Naive B cell (primary cell): Measurements from ENCODE around the gene HOXC10. TPM values are rescaled to one million over a fixed set of nuclear protein-coding genes. Genes with fewer than 3 reads are reported as not detected.

Experiments
- ATAC-seq, 2 donors: fragments of 150-1000 bp; cut with Tn5 transposase; 2 replicates each; pipeline ENCODE4 v1.10.0; 2021; ENCODE audit warnings: low read depth in 2 of 2, mild to moderate bottlenecking in 2 of 2, moderate library complexity in 2 of 2
- DNase-seq: peaks from one replicate; pipeline ENCODE4 v3.0.0; 2022
- H3K27ac Mint-ChIP-seq, 6 donors: one replicate each; pipeline ENCODE4 v1.8.0; 2020 to 2022; ENCODE audit warnings: mild to moderate bottlenecking in 6 of 6, mixed read lengths in 6 of 6, moderate library complexity in 5 of 6, inconsistent platforms in 2 of 6
- H3K27me3 Mint-ChIP-seq, 3 donors: one replicate each; pipeline ENCODE4 v1.8.0; 2021 to 2022; ENCODE audit warnings: mixed read lengths in 3 of 3, mild to moderate bottlenecking in 1 of 3
- H3K36me3 Mint-ChIP-seq, 2 donors: one replicate each; pipeline ENCODE4 v1.8.0; 2020 to 2022; ENCODE audit warnings: mixed read lengths in 2 of 2, inconsistent platforms in 1 of 2, mild to moderate bottlenecking in 1 of 2
- H3K4me1 Mint-ChIP-seq, 3 donors: one replicate each; pipeline ENCODE4 v1.8.0; 2020 to 2022; ENCODE audit warnings: mixed read lengths in 3 of 3, inconsistent platforms in 1 of 3, mild to moderate bottlenecking in 1 of 3, moderate library complexity in 1 of 3
- H3K4me3 Mint-ChIP-seq, 8 donors: one replicate each; pipeline ENCODE4 v1.8.0; 2020 to 2022; ENCODE audit warnings: mild to moderate bottlenecking in 8 of 8, mixed read lengths in 8 of 8, moderate library complexity in 8 of 8, inconsistent platforms in 2 of 8
- H3K9me3 Mint-ChIP-seq, 7 donors: one replicate each; pipeline ENCODE4 v1.8.0; 2020 to 2022; ENCODE audit warnings: mixed read lengths in 7 of 7, mild to moderate bottlenecking in 5 of 7, inconsistent platforms in 2 of 7, moderate library complexity in 1 of 7
- polyA plus RNA-seq, 6 donors: library from polyadenylated mRNA; unstranded; fragments of 300-500 nt; fragmentation: Illumina TruSeq; gene quantifications; one replicate each; pipeline ENCODE4 v1.2.3, GENCODE V29; 2021; ENCODE audit warnings: low read depth in 6 of 6

Gene HOXC10
- polyA plus RNA-seq, 6 donors from 2014 or later = not detected

DNA sequence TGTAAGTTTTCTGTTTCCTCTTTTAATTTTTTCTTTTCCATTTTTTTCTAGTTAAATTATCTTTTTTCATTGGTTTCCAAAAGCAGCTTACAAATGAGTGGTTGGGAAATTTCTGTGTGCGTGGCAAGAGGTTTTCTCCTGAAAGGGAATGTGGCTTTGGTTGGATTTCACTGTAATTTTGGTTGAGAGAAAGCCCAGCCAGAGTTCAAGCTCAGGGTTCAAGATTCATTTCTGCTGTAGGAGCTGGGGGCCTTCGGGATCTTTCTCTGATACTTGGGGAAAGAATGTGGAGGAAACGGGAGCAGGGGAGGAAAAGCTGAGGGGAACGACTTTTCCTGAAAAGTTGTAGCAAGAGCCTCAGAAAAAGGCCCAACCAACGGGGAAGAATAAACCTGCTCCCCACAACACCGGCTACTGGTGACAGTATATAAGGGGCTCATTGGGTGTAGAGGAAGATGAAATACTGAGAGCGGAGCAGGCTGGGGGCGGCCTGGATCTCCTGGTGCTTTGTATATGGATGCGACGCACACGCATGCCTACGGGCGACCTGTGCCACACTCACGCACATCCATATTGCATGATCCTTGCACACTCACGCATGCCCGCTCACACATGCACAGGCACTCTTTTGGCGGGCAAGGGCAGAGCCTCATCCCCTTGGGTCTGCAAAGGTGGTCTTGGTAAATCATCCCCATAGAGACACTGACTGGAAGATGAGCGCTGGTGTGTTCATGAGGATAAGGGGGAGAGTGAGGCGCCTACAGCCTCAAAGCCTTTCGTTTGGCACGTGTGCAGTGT, 1.9 kb downstream of the HOXC10 start:
- ATAC-seq = no peak
- H3K4me3 Mint-ChIP-seq = peak overlapping the region in 6 of 8 donors; percentile 22 to 60 (median 54)
- H3K4me1 Mint-ChIP-seq = peaks cover 30 to 57% (median 37%) of the 10 kb centered on the region in 3 donors
- peaks cover 0 to 26% of the 10 kb centered on the region in 2 donors for H3K36me3 Mint-ChIP-seq
- peak overlapping the region in 3 of 6 donors; percentile 70 to 86 (median 72) for H3K27ac Mint-ChIP-seq
- no peak for DNase-seq
- H3K27me3 Mint-ChIP-seq = peaks cover 76 to 93% (median 93%) of the 10 kb centered on the region in 3 donors
- H3K9me3 Mint-ChIP-seq = peaks cover 0 to 37% (median 10%) of the 10 kb centered on the region in 7 donors

DNA sequence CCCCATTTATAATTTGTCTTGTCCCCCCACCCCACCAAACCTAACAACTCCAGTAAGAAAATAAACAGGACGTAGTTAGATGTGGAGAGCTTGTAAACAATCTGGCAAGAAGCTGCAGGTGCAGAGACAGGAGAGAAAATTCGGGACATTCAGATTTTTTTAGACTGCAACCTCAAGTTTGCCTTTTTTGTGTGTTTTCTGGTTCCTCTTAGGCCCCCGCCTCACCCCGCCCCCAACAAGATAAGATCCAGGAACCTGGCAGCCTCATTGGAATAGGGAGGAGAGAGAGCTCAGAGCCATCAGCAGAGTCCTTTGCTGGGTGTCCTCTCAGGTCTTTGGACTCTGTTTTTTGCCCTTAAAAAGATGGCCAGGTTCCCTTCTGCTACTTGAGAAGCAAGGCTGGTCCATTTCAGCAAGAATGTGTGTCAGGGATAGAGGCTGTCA, 2.9 kb downstream of the HOXC10 start:
- Mint-ChIP-seq H3K4me3 (peak overlapping the region in 3 of 8 donors; percentile 19 to 60 (median 30)), H3K27me3 (peaks cover 76 to 96% (median 93%) of the 10 kb centered on the region in 3 donors)

DNA sequence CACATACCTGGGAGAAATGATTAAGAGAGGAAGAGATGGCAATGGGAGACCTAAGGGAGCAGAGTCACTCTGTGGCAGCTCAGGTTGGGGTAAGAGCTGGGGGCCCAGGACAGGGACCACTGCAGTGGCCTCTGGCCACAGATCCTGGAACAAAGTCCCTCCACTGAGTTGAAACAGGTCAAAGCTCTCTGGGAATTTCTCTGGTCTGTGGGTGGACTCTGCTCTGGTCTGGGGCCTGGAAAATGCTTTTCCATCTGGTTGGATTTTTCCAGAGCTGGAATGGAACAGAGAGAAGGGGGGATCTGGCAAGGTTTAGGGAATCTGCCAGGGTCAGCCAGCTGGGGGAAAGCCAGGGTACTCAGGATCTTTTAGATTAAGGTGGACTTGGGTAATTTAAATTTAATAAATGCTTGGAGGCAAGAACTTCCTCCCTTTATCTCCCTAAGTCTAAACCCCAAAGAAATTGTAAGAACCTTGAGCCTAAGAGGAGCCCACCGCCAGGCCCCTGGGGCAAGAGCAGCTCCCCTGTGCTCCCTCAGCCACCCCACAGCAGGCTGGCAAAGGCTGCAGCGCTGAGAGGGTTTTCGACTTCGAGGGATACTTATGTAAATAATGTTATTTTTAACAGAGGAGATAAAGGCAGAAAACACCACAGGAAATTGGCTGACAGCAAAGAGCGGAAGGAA, 3.7 kb downstream of the HOXC10 start:
- no peak for ATAC-seq
- peaks cover 31 to 55% (median 38%) of the 10 kb centered on the region in 3 donors for H3K4me1 Mint-ChIP-seq
- H3K27me3 Mint-ChIP-seq = peaks cover 76 to 96% (median 93%) of the 10 kb centered on the region in 3 donors
- H3K27ac Mint-ChIP-seq = peak overlapping the region in 2 of 6 donors; percentile 83 to 95
- no peak for DNase-seq
- peaks cover 0 to 30% of the 10 kb centered on the region in 2 donors for H3K36me3 Mint-ChIP-seq
- peaks cover 0 to 28% (median 5%) of the 10 kb centered on the region in 7 donors for H3K9me3 Mint-ChIP-seq
- peak overlapping the region in 6 of 8 donors; percentile 13 to 64 (median 56) for H3K4me3 Mint-ChIP-seq

More for the DNA sequence above, 2.9 kb downstream of the HOXC10 start:
- Mint-ChIP-seq H3K4me1 (peaks cover 30 to 57% (median 37%) of the 10 kb centered on the region in 3 donors), H3K9me3 (peaks cover 0 to 31% (median 10%) of the 10 kb centered on the region in 7 donors), H3K27ac (no peak overlapping the region), H3K36me3 (peaks cover 0 to 26% of the 10 kb centered on the region in 2 donors)
- ATAC-seq (no peak), DNase-seq (no peak)

DNA sequence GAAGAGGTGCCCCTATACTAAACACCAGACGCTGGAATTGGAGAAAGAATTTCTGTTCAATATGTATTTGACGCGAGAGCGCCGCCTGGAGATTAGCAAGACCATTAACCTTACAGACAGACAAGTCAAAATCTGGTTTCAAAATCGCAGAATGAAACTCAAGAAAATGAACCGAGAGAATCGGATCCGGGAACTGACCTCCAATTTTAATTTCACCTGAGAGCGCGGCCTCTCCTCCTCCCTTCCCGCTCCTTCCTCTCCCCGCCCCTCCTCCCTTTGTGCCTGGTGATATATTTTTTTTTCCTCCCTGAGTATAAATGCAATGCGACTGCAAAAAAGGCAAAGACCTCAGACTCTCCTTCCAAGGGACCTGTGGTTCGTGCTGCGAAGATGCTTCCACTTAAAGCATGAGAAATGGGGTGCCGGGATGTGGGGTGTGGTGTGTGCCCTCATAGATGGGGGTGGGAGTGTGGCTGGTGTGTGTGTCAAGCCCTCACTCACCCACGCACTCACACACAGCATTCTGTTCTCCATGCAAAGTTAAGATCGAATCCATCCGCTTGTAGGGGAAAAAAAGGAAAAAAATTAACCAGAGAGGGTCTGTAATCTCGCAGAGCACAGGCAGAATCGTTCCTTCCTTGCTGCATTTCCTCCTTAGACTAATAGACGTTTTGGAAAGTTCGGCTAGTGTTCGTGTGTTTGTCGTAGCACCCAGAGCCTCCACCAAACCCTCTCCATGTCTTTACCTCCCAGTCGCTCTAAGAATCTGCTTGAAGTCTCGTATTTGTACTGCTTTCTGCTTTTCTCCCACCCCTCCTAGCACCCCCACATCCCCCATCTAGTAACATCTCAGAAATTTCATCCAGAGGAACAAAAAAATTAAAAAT, 4.5 kb downstream of the HOXC10 start:
- Mint-ChIP-seq H3K9me3 (peaks cover 0 to 29% (median 7%) of the 10 kb centered on the region in 7 donors), H3K27ac (peak overlapping the region in 2 of 6 donors; percentile 83 to 91), H3K36me3 (peaks cover 0 to 36% of the 10 kb centered on the region in 2 donors), H3K27me3 (peaks cover 78 to 99% (median 98%) of the 10 kb centered on the region in 3 donors), H3K4me3 (peak overlapping the region in 7 of 8 donors; percentile 13 to 64 (median 60)), H3K4me1 (peaks cover 36 to 56% (median 46%) of the 10 kb centered on the region in 3 donors)
- ATAC-seq = no peak
- no peak for DNase-seq

DNA sequence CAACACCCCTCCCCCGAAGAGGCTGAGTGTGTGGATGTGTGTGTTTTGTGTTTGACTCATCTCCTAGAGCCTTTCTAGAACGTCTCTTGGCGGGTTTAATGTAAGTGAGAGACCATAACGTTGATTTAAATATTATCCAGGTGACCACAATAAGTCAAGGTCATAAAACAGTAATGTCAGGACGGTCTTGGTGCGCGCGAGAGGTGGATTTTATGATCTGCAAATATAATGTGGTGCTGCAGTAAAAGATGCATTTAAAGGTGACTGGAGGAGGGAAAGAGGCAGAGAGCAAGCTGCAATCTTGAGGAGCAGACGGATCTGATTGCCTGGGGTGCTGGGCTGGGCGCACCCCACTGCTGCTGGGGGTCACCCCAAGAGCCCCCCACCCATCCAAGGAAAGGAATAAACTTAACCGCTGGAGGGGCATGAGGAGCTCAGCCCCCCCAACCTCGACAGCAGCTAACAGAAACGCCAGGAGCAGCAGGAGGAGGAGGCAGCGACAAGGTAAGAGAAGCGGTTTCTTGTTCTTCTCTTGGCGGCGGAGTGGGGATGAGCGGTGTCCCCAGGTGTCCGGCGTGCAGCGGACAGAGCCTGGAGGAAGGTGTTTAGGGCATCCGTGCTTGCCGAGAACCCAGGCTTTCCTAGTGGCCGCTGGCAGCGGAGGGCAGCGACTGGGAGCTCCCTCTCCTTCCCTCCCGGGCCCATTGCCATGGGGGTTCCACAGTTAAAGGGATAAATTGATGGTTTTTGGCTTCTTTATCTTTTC, 5.5 kb downstream of the HOXC10 start:
- H3K27ac Mint-ChIP-seq = peak overlapping the region in 3 of 6 donors; percentile 10 to 91 (median 64)
- H3K4me1 Mint-ChIP-seq = peaks cover 38 to 55% (median 48%) of the 10 kb centered on the region in 3 donors

DNA sequence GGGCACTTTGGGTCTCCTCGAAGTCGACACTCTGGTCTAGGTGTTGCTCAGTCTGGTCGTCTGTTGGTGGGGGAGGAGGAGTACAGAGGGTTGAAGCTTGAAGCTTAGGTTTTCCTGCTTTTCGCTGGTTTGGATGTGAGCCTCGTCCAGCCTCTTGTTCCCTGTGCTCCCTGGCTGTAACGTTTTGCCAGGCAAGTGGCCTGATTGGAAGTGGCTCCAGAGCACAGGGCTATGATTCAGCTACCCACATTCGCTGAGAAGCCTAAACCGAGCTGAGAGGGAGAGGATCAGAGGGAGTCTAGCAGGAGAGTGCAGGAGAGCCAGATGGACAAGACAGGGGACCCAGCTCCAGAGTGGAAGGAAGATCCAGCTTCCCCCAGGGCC, 6.1 kb downstream of the HOXC10 start:
- H3K4me3 Mint-ChIP-seq = peak overlapping the region in 3 of 8 donors; percentile 6 to 42 (median 13)
- peaks cover 42 to 55% (median 51%) of the 10 kb centered on the region in 3 donors for H3K4me1 Mint-ChIP-seq
- DNase-seq = no peak
- peaks cover 0 to 33% (median 7%) of the 10 kb centered on the region in 7 donors for H3K9me3 Mint-ChIP-seq
- peak overlapping the region in 2 of 6 donors; percentile 64 to 89 for H3K27ac Mint-ChIP-seq
- peaks cover 86 to 100% (median 99%) of the 10 kb centered on the region in 3 donors for H3K27me3 Mint-ChIP-seq
- ATAC-seq = no peak
- peaks cover 0 to 33% of the 10 kb centered on the region in 2 donors for H3K36me3 Mint-ChIP-seq

More for the DNA sequence above, 5.5 kb downstream of the HOXC10 start:
- Mint-ChIP-seq H3K9me3 (peaks cover 0 to 33% (median 7%) of the 10 kb centered on the region in 7 donors), H3K36me3 (peaks cover 0 to 34% of the 10 kb centered on the region in 2 donors), H3K27me3 (peaks cover 86 to 100% (median 97%) of the 10 kb centered on the region in 3 donors), H3K4me3 (peak overlapping the region in 2 of 8 donors; percentile 46 to 60)
- no peak for ATAC-seq
- no peak for DNase-seq

DNA sequence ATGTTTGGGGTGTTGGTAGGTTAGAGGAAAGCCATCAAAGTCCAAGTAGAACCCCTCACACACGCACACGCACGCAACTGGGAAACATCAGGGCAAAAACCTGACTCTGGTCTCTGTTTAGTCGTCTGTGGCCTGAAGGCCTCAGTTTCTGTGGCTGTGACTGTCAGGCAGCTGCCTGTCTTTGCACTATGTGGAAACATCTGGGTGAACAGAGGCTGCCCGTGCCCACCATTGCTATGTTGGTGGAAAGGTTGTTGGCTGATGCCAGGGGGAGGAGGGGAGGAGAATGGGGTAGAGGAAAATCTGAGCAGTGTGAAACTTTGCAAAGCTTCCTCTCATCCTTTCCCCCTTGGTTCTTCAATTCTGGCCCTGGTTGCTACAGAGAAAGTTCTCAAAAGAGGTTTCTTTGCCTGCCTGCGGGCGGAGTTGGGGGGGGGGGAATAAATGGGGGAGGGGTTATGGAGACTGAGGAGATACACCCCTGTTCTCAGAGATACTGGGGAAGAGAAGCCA, 7.5 kb downstream of the HOXC10 start:
- H3K4me3 Mint-ChIP-seq = peak overlapping the region in 2 of 8 donors; percentile 42 to 86
- H3K9me3 Mint-ChIP-seq = peaks cover 0 to 20% (median 4%) of the 10 kb centered on the region in 7 donors
- H3K4me1 Mint-ChIP-seq = peaks cover 46 to 62% (median 57%) of the 10 kb centered on the region in 3 donors
- DNase-seq = no peak
- H3K36me3 Mint-ChIP-seq = peaks cover 0 to 33% of the 10 kb centered on the region in 2 donors
- peak overlapping the region in 2 of 6 donors; percentile 20 to 83 for H3K27ac Mint-ChIP-seq
- peaks cover 84 to 99% (median 92%) of the 10 kb centered on the region in 3 donors for H3K27me3 Mint-ChIP-seq
- no peak for ATAC-seq

DNA sequence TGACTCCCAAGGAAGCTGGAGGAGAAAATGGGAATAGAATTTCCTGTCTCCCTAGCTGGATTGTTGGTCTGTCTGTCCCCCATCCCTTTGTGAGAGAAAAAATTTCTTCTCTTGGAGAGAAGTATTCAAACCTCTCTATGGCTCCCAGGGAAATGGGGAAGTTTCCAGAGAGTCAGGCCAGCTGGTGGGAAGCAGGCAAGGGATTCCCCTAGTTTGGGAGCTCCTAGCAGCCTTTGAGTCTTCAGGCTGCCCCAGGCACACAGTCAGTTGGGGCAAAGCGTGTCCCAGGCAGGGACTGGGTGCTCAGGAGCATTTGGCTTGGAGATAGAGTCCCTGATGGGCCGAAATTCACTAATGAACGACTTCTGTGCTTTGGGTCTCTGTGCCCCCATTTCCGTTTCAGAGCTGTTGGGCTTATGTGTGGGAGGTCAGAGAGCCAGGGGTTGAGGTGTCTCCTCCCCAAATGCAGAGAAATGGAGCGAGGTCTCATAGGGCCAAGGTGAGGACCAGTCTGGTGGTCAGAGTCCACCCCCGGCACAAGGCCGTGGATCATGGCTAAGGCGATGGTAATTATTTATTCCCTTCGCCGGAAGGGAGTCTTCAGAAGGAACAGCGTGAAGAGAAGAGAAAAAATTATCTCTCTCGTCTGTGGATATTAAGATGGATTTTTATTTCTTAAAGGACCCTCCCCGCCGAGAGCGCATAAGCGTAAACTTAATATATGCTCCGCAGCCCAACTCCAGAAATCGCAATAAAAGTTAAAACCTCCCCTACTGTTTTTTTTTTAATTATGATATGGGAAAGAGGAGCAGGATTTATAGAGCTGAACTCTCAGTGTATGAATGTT, 8.4 kb downstream of the HOXC10 start:
- H3K27me3 Mint-ChIP-seq = peaks cover 79 to 99% (median 92%) of the 10 kb centered on the region in 3 donors
- peaks cover 46 to 68% (median 63%) of the 10 kb centered on the region in 3 donors for H3K4me1 Mint-ChIP-seq
- no peak for DNase-seq
- peaks cover 0 to 29% of the 10 kb centered on the region in 2 donors for H3K36me3 Mint-ChIP-seq
- H3K27ac Mint-ChIP-seq = peak overlapping the region; percentile 34 to 97 (median 82)
- ATAC-seq = no peak
- H3K9me3 Mint-ChIP-seq = peaks cover 0 to 18% (median 4%) of the 10 kb centered on the region in 7 donors
- H3K4me3 Mint-ChIP-seq = peak overlapping the region in 7 of 8 donors; percentile 34 to 86 (median 78)

DNA sequence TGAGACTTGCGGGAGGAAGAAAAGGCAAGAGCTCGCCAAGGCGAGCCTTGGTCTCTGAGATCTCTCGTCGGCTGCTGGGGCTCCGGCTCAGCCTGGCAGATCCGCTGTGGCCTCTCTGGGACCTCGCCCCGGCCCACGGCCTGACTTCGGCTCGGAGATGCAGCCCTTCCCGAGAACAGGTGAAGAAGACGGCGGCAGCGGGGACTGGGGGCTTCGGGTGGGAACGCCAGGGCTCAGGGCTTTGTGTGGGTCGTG, 9.0 kb downstream of the HOXC10 start:
- Mint-ChIP-seq H3K36me3 (peaks cover 0 to 26% of the 10 kb centered on the region in 2 donors), H3K4me3 (peak overlapping the region; percentile 34 to 86 (median 76)), H3K27ac (peak overlapping the region in 4 of 6 donors; percentile 71 to 97 (median 94)), H3K4me1 (peaks cover 43 to 64% (median 63%) of the 10 kb centered on the region in 3 donors), H3K27me3 (peaks cover 79 to 99% (median 92%) of the 10 kb centered on the region in 3 donors), H3K9me3 (peaks cover 0 to 18% (median 7%) of the 10 kb centered on the region in 7 donors)
- DNase-seq = no peak
- no peak for ATAC-seq

DNA sequence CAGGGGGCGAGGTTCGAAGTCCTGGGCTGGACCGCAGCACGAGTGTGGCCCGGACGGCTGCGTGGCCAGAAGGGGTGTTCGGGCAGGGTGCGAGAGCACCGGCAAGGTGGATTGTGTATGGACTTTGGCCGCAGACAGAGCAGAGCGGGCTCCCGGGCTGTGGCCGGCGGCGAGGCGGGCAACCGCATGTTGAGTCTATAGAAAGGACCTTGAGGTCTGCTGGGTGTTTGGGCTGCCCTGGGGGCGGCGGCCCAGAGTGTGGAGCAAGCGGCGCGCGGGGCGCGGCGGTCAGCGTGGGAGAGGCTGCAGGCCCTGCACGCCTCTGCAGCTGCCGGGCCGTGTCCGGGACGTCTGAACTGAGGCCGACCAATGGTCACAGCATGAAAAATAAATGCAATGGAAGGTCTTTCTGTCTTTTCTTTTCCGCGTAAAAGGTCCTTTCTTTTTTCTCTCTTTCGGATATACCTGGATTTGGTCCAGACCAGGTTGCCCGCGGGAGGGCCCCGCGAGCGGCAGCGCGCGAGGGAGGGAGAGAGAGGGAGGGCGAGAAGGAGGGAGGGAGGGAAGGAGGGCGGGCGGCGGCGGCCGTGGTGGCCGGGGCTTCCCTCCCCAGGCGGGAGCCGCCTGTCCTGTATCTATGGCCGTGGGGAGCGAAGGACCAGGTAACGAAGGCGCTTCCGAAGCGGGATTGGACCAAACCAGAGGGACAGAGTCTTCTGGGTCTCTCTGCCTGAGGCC, 9.5 kb downstream of the HOXC10 start:
- Mint-ChIP-seq H3K9me3 (peaks cover 0 to 17% (median 7%) of the 10 kb centered on the region in 7 donors), H3K27ac (peak overlapping the region in 4 of 6 donors; percentile 71 to 97 (median 94)), H3K4me1 (peaks cover 40 to 59% (median 59%) of the 10 kb centered on the region in 3 donors), H3K4me3 (peak overlapping the region; percentile 82 to 93 (median 90)), H3K27me3 (peaks cover 79 to 96% (median 90%) of the 10 kb centered on the region in 3 donors), H3K36me3 (peaks cover 0 to 26% of the 10 kb centered on the region in 2 donors)
- DNase-seq = no peak
- peak in 1 of 2 donors; percentile 20 for ATAC-seq
